Keratinocyte (primary cell): Measurements from ENCODE around the gene RNF39. TPM values are rescaled to one million over a fixed set of nuclear protein-coding genes. Genes with fewer than 3 reads are reported as not detected.

Experiments used
- DNase-seq: peaks from one replicate; pipeline ENCODE4 v3.0.0-alpha.2; 2011; ENCODE audit warnings: low read depth, missing footprints, low spot score
- FAIRE-seq: peaks from 2 replicates; lab custom pipeline; 2011; peaks lifted over from hg19 to GRCh38; lab: Jason Lieb, UNC
- H2AFZ ChIP-seq: 2 replicates; pipeline ENCODE4 v1.6.0; 2012; ENCODE audit warnings: low read length, control low read depth, inconsistent platforms; ENCODE audit not compliant: control insufficient read depth
- H3K27ac ChIP-seq: 2 replicates; pipeline ENCODE4 v1.5.1; 2011; ENCODE audit warnings: low read length; ENCODE audit not compliant: control insufficient read depth, insufficient read depth
- H3K27me3 ChIP-seq: 3 replicates; pipeline ENCODE4 v1.6.0; 2011; ENCODE audit warnings: low read length; ENCODE audit not compliant: control insufficient read depth, insufficient read depth; ENCODE audit errors: extremely low read depth
- H3K36me3 ChIP-seq, 2 experiments: 2 replicates in 1 of 2; 3 replicates in 1 of 2; pipeline ENCODE4 v1.5.1; 2011; ENCODE audit warnings: low read length in 2 of 2, mild to moderate bottlenecking in 1 of 2; ENCODE audit not compliant: control insufficient read depth in 2 of 2, insufficient read depth in 2 of 2; ENCODE audit errors: extremely low read depth in 1 of 2
- H3K4me1 ChIP-seq: 3 replicates; pipeline ENCODE4 v1.5.1; 2011; ENCODE audit warnings: low read length; ENCODE audit not compliant: control insufficient read depth, insufficient read depth; ENCODE audit errors: extremely low read depth
- H3K4me2 ChIP-seq: 3 replicates; pipeline ENCODE4 v1.6.0; 2011; ENCODE audit warnings: low read depth, low read length; ENCODE audit not compliant: control insufficient read depth, insufficient read depth; ENCODE audit errors: extremely low read depth
- H3K4me3 ChIP-seq, 3 experiments: fragments of 200-600 bp in 1 of 3; sonication (generic) in 1 of 3; 2 replicates in 2 of 3; 3 replicates in 1 of 3; pipeline ENCODE4 v1.5.1; 2011 to 2016; ENCODE audit warnings: low read length in 3 of 3, mild to moderate bottlenecking in 3 of 3, control low read depth in 2 of 3, inconsistent platforms in 1 of 3, low read depth in 1 of 3, mixed read lengths in 1 of 3, mixed run types in 1 of 3, moderate library complexity in 1 of 3; ENCODE audit not compliant: control insufficient read depth in 2 of 3, insufficient read depth in 2 of 3; ENCODE audit errors: extremely low read depth in 1 of 3
- H3K79me2 ChIP-seq: 2 replicates; pipeline ENCODE4 v1.6.0; 2012; ENCODE audit warnings: low read length; ENCODE audit not compliant: control insufficient read depth, insufficient read depth
- H3K9ac ChIP-seq: 3 replicates; pipeline ENCODE4 v1.6.0; 2011; ENCODE audit warnings: low read length; ENCODE audit not compliant: control insufficient read depth, insufficient read depth; ENCODE audit errors: extremely low read depth
- H3K9me1 ChIP-seq: 3 replicates; pipeline ENCODE4 v1.6.0; 2011; ENCODE audit warnings: low read length; ENCODE audit not compliant: control insufficient read depth, insufficient read depth; ENCODE audit errors: extremely low read depth
- H3K9me3 ChIP-seq: 2 replicates; pipeline ENCODE4 v1.5.1; 2012; ENCODE audit warnings: low read depth, low read length; ENCODE audit not compliant: control insufficient read depth
- H4K20me1 ChIP-seq: 3 replicates; pipeline ENCODE4 v1.6.0; 2011; ENCODE audit warnings: low read length; ENCODE audit not compliant: control insufficient read depth, insufficient read depth; ENCODE audit errors: extremely low read depth
- EZH2 ChIP-seq: IDR thresholded peaks from one replicate; pipeline ENCODE4 v1.6.1; 2012; ENCODE audit warnings: inconsistent platforms, mild to moderate bottlenecking, low read length, moderate library complexity
- dilution Hi-C: fragments of 300-500 bp; cut with MboI; formaldehyde crosslinking; loops from one replicate; pipeline ENCODE4 v1.7.0; 2020; ENCODE audit warnings: low sequenced_read_pairs; ENCODE audit not compliant: extremely low pct_ligation_motif_present
- polyA plus RNA-seq, 5 experiments: library from polyadenylated mRNA; depleted of rRNA in 3 of 5; stranded (reverse) in 3 of 5; stranded (forward) in 1 of 5; unstranded in 1 of 5; fragments of >200 nt; gene quantifications; 1 replicate in 1 of 5; 2 replicates in 3 of 5; 3 replicates in 1 of 5; pipeline versions ENCODE4 v1.2.1 to v1.2.3, GENCODE V29; 2011 to 2012; ENCODE audit warnings: missing spikeins in 2 of 5, low read depth in 1 of 5, low replicate concordance in 1 of 5
- TF ChIP-seq, protein P1 (sequence below), 3 experiments: IDR thresholded peaks in 1 of 3; conservative IDR thresholded peaks in 1 of 3; optimal IDR thresholded peaks in 1 of 3; 2 replicates in 2 of 3; 3 replicates in 1 of 3; pipeline versions ENCODE3 to v1.5.1; 2011; ENCODE audit warnings: low read length in 3 of 3, mild to moderate bottlenecking in 3 of 3, moderate library complexity in 2 of 3, control low read depth in 1 of 3, inconsistent platforms in 1 of 3; ENCODE audit not compliant: insufficient read depth in 2 of 3; ENCODE audit errors: extremely low read depth in 1 of 3

RNF39 gene
- polyA plus RNA-seq, 1 donor (not counting 4 experiments of a cell fraction or from before 2014, with no cell fraction given) = 4.4 TPM

DNA sequence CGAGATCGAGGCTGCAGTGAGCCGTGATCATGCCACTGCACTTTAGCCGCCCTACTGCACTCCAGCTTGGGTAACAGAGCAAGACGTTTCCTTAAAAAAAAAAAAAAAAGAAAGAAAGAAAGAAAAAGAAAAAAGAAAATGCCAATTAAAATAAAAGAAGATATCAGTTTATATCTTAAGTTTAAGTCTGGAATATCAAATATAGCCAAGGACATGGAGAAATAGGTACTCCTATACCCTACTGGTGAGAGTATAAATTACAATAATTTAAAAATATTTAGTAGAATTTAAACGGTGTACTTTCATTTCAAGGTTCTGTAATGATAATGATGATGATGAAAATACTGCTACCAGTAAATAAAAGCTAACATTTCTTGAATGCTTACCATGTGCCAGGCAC lies 41.2 kb upstream of the RNF39 start:
- Histone ChIP-seq H3K36me3 (no peaks in the 10 kb centered on the region), H3K79me2 (no peaks in the 10 kb centered on the region), H3K27ac (no peak overlapping the region), H3K4me1 (no peaks in the 10 kb centered on the region), H2AFZ (no peak overlapping the region), H3K27me3 (peaks cover 26% of the 10 kb centered on the region), H3K4me2 (no peak overlapping the region), H3K9me1 (no peaks in the 10 kb centered on the region), H3K4me3 (no peak overlapping the region), H3K9ac (no peak overlapping the region), H3K9me3 (no peaks in the 10 kb centered on the region), H4K20me1 (no peaks in the 10 kb centered on the region)
- FAIRE-seq (no peak), DNase-seq (no peak)
- dilution Hi-C loops = no loop called here
- TF ChIP-seq EZH2 = no peak
- TF ChIP-seq, protein P1, sequence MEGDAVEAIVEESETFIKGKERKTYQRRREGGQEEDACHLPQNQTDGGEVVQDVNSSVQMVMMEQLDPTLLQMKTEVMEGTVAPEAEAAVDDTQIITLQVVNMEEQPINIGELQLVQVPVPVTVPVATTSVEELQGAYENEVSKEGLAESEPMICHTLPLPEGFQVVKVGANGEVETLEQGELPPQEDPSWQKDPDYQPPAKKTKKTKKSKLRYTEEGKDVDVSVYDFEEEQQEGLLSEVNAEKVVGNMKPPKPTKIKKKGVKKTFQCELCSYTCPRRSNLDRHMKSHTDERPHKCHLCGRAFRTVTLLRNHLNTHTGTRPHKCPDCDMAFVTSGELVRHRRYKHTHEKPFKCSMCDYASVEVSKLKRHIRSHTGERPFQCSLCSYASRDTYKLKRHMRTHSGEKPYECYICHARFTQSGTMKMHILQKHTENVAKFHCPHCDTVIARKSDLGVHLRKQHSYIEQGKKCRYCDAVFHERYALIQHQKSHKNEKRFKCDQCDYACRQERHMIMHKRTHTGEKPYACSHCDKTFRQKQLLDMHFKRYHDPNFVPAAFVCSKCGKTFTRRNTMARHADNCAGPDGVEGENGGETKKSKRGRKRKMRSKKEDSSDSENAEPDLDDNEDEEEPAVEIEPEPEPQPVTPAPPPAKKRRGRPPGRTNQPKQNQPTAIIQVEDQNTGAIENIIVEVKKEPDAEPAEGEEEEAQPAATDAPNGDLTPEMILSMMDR (optimal IDR thresholded peaks at IDR 0.05 in 1 of 3, IDR thresholded peaks at IDR 0.05 in 1 of 3, conservative IDR thresholded peaks at IDR 0.05 in 1 of 3; ENCODE audit: extremely low read depth in 1 of 3, insufficient read depth in 2 of 3, low read length in 3 of 3) = no peak

GRCh38 chr6:30113841-30114240 lies 38.3 kb upstream of the RNF39 start:
- Histone ChIP-seq H3K9me1 (no peaks in the 10 kb centered on the region), H3K4me3 (no peak overlapping the region), H3K79me2 (no peaks in the 10 kb centered on the region), H3K9ac (no peak overlapping the region), H3K4me1 (no peaks in the 10 kb centered on the region), H3K36me3 (no peaks in the 10 kb centered on the region), H3K4me2 (no peak overlapping the region), H3K9me3 (no peaks in the 10 kb centered on the region), H2AFZ (no peak overlapping the region), H4K20me1 (no peaks in the 10 kb centered on the region), H3K27me3 (peaks cover 43% of the 10 kb centered on the region), H3K27ac (no peak overlapping the region)
- DNase-seq = no peak
- TF ChIP-seq, protein P1 (optimal IDR thresholded peaks at IDR 0.05 in 1 of 3, IDR thresholded peaks at IDR 0.05 in 1 of 3, conservative IDR thresholded peaks at IDR 0.05 in 1 of 3; ENCODE audit: extremely low read depth in 1 of 3, insufficient read depth in 2 of 3, low read length in 3 of 3) = no peak
- TF ChIP-seq EZH2 = no peak
- no peak for FAIRE-seq
- dilution Hi-C loops = no loop called here
